GM19035 (cell line): ENCODE results near the gene FBXL15.

Experiments
- ATAC-seq: cut with Tn5 transposase; IDR thresholded peaks from one replicate; pipeline ENCODE4 v1.9.1; 2021; ENCODE audit not compliant: unreplicated experiment

The FBXL15 gene

DNA sequence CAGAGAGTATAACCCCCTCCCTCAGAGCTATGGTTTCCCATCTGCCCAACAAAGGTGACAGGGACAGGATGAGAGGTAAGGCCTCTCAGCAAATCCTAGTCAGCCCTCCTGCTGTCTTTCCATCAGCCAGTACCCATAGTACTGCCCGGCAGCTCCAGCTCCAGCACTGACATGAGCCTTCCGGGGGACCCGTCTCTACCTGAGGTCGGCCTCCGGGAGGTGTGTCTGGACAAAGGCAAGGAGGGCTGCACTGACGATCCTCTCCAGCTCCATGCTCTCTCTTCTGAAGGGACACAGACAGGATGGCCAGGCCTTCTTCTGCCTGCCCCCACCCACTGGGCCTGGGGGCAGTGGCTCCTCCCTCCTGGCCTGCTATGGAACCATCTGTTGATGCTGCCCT lies 4.3 kb downstream of the FBXL15 start:
- ATAC-seq: no peak

DNA sequence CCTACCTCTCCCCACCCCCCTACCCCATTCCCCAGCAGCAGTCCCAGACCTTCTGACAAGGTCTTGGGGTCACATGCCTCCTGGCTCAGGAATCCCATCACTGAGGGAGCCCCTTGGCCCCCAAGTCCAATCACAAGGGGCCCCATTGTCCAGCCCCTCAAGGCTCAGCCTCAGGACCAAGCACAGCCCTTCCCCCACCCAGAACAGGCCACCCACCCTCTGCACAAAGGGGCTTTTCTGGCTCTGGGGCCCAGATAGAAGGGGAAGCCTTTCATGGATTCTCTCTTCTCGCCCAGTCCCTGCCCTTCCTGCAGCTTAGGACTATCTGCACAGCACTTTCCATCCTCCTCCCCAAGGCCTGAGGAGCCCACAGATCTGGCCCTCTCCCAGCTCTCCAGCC lies 4.8 kb downstream of the FBXL15 start:
- ATAC-seq: no peak

DNA sequence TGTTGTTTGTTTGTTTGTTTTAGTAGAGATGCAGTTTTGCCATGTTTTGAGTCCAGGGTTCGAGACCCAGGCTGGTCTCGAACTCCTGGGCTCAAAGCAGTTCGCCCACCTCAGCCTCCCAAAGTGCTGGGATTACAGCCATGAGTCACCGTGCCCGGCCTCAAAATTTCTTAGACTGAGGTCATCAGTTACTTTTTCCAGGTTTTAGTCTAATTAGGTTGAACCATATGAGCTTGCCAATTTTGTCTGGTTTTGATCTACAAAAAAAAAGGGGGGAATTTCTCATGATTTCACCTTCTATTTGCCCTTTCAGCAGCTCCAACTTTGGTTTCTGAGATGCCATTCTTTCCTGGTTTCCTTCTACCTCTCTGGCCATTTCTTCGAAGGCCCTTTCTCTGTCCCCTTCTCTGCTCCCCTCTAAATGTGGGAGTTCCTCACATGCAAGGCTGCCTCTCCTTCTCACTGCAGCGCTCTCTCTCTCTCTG lies 6.2 kb downstream of the FBXL15 start:
- no peak for ATAC-seq

DNA sequence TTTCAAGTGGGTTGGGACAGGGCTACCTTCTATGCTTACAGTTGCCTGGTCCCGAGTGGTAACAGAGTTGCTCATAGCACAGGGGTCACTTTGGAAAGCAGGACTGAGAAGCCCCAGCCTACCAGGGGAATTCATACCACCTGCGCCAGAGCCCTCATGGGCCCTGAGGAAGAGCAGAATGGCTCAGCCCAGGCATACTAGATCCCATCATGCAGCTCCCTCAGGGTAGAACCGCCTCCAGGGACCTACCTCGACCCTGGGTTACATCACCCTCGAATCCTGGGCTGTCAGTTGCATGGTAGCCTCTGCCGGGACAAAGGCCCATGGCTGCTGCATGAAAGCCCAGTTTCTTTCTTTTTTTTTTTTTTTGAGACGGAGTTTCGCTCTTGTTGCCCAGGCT lies 8.8 kb downstream of the FBXL15 start:
- no peak for ATAC-seq

DNA sequence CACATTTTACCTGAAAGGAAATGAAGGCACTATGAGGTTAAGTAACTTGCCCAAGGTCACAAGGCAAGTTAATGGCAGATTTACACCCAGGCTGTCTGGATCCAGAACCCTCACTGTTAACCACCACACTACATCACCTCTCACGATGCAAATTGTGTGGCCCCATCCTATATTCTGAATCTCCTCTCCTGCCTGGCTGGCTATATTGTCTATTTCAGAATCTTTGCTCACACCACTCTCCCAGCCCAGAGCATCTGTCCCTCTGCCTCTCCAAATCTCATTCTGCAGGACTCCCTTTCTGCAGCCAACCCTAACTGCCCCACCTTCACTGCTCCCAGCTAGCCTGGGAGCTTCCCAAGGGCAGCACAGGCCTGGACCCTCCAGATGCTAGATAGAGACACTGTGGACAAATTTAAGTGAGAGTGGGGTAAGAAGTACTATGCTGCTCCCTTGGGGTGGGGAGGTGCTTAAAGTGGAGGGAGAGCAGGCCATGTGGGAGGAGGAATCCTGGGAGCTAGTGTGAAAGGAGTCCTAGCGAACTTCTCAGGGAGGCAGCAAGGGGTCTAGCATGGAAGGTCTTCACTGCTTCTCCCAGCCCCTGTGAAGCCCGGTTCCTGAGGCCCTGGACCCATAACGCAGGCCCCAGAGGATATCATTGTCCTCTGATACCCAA lies 11.0 kb downstream of the FBXL15 start:
- no peak for ATAC-seq

DNA sequence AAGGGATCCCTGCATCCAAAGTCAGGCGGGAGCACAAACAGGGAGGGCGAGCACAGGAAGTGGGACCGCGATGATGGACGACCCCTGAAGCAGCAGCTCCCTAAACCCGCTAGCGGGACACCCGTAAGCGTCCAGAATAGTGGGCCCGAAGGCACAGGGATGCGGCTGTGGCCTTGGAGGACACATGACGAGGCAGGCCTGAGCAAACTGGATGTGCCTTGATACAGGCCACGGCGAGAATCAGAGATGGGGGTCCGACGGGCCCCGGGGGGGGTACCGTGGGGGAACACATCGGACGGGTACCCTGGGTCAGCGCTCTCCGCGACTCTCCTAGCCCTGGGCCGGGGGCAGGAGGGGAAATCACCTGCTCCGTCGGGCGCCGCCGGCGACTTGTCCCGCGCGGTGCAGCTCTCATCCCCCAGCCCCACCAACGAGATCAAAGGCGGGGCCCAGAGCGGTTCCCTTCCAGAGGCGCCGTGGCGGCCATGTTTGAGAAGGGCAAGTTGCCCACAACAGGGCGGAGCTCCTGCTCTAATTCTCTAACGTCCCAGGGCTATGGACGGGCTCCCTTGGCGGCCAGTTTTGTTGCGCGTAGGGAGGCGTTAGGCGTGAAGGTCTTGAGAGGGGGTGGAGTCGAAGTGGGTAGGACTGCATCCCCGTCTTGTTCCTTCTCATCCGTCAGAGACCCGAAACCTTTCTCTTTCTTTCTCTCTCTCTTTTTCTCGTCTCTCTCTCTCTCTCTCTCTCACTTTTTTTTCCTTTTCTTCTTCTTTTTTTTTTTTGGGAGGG lies 11.7 kb downstream of the FBXL15 start, which contains the start of gene CUEDC2:
TSS of gene CUEDC2 (minus strand) at position 413 of the 789 bp plus-strand sequence. CDS start 7,386 bp downstream, outside the sequence.
- peak; percentile 94 for ATAC-seq

DNA sequence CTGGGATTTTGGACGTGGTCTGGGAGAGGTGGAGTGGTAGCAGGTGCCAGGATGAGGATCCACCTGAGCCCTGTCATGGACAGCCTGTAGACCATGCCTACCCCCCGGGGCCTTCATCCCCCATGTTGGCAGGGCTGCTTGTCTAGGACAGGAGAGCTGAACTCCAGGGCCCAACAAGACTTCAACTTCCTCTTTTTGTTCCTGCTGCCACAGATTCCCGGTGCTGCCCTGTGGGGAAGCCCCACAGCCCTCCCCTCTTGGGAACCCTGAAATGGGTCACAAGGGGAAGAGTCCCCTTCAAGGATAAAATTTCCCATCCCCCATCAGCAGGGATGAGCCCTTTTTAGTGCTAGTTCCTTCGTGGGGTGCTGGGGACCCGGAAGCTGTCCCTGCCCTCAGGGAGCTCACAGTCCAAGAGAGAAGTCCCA lies 13.0 kb downstream of the FBXL15 start:
- ATAC-seq: no peak

DNA sequence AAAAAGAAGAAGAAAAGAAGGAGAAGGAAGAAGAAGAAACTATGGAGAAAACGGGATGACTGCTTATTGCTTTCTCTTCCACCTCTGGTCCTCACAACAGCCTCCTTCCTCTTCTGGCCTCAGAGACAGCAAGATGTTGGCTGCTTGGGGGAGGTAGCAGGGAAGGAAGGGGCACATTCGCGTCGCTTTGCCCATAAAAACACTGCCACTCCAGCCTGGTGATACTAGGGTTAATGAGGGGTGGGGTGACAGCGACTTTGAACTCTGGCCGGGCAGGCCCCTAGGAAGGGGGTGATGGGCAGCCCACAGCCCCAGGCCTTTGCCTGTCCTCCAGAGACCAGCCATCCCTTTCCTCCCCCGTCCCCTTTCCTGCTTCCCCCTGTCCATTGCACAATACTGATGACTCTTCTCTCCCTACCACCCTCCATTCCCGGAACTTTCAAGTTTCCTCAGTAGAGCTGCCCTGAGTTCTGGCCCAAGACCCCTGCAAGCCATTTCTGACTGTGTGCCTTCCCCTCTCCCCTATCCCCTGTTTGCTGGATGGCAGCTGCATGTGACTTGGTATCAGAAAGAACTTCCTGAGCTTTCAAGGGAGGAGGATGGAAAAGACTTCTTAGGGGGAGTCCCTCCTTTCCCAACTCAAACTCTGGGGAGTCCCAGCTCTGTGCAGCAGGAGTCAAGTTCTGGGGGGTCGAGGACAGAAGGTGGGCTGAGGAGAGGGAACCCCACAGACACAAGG lies 13.9 kb downstream of the FBXL15 start:
- ATAC-seq: no peak

DNA sequence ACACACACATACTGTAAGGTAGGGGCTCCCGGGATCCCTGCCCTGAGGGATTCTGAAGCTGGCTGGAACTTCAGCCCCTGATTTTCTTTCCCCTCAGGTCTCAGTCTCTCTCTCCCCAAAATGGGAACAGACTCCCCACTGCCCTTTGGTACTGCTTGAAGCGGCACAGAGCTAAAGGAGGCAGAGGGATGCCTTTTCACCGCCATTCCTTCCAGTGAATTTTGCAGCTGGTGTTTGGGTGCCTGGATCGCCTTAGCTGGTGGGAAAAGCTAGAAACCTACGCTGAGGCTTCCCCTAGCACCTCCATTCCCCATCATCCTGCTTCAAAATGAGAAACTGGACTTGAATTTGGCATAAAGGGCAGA lies 14.5 kb downstream of the FBXL15 start:
- ATAC-seq: no peak

DNA sequence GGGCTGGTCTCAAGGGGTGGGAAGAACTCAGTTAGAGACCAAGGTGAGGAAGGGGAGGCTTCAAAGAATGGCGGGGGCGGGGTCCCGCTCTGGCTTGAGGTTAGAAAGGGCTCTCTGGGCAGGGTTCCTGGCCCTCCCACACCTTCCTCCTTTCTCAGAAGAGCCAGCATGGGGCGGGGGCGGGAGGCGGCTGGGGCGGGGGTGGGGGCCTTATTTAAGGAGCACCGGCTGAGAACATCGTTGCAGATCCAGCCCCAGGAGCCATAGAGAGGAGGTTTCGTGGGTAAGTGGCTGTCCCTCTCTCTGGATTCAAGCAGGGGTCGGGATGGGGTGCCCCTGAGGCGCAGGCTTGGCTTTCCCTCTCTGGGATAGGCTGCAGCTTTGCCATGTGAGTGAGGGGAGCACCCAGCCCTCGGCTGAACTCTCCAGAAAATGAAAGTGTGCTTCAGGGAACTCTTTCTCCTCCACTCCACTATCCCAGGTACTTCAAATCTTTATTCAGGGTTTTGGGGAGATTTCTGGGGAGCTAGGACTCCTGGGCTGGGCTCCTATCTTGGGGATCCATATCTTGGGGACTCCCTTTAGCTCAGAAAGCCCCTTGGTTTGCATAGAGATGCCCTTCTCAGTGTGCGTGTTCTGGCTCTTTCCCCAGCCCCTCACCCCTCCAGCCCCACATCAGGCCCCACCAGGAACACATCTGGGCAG lies 15.0 kb downstream of the FBXL15 start:
- no peak for ATAC-seq

DNA sequence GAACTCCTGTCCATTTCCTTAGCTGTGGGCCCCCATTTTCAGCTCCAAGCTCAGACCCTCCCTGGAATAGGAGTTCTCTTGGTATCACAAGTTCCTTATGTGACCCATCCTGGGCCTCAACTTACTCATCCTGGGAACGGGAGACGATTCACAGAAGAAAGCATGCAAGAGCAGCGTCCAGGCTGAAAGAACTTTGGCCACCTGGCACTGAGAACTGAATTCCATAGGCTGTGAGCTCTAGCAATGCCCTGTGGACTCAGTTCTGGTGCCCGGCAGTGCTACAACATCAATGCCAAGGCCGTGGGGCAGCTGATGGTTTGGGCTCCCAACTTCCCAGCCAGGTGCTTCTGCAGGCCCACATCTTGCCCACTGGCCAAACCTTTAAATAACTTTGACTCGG lies 15.7 kb downstream of the FBXL15 start:
- ATAC-seq: no peak

DNA sequence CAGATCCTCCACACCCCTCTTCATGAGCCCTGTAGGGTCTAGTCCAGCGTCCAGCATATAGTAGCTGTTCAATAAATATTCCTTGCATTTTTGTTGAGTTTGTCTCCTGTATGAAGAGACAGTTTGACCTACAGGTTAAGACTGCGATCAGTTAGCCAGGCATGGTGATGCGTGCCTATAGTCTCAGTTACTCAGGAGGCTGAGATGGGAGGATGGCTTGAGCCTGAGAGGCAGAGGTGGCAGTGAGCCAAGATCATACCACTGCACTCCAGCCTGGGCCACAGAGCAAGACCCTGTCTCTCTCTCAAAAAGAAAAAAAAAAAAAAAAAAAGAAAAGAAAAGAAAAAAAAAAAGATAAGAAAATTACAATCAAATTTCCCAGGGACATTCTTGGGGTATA lies 16.9 kb downstream of the FBXL15 start:
- no peak for ATAC-seq

DNA sequence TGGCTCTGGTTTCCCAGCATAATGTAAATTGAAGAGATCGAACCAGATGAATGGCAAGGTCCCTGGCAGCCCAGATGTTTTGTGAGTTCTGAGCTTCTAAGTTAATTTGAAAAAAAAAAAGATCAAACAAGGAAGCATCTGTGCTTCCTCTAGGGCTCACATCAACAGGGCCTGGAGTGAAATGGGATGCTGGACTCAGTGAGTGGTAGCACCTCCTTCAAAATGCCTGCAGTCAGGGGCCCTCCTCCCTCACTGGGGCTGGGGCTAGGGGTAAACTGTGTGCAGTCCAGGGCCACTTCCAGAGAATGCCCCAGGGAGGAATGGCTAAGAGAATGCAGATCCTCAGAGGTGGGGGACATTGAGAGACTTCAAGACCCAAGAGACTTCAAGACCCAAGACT lies 17.7 kb downstream of the FBXL15 start:
- ATAC-seq: no peak

DNA sequence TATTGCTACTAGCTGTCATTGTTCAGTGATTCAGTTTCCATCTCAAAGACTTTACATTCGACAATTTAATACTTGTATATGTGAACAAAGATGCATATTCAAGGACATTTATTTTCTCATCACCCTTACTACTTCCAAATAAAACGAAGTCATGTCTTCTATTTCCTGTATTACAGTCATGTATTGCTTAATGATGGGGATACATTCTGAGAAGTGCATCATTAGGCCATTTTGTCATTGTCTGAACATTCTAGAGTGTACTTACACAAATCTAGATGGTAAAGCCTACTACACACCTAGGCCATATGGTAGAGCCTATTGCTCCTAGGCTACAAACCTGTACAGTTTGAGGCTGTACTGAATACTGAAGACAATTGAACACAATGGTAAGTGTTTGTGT lies 24.2 kb downstream of the FBXL15 start:
- ATAC-seq: no peak

DNA sequence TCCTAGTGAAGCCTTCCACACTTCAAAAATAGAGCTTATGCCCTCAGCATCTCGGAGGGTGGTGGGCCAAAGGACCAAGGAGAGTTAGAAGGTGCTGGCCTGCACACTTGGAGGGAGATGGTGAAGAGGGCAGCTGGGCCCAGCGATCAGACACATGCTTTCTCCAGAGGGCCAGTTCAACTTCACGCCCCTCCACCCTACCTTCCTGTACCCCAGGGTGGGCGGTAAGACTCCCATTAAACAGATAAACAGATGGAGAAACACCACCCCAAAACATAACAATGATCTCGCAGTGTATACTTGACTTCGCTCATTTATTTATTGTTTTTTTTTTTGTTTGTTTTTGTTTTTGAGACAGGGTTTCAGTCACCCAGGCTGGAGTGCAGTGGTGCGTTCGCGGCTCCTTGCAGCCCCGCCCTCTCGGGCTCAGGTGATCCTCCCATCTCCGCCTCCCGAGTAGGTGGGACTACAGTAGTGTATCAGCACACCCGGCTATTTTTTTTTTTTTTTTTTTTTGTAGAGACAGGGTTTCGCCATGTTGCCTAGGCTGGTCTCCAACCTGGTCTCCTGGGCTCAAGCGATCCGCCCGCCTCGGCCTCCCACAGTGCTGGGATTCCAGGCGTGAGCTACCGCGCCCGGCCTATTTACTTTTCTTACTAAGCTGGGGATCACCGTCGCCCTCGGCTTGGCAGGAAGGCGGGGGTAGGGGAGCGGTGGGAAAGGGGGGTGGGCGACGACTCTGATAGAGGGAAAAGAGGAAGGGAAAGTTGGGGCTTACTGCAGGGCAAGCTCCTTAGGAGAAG lies 28.9 kb downstream of the FBXL15 start:
- ATAC-seq: peak; percentile 42

DNA sequence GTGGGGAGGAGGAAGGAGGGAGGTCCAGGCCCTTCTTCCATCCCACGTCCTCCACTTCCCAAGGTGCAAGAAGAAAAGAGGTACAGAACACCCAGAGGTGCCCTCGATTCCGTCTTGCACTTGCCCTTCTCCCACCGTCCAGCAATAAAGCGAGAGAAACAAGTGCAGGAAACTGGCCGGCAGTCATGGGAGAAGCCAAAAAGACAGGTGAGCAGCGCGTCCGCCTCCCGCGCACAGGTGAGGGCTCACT lies 29.4 kb downstream of the FBXL15 start:
- peak; percentile 8 for ATAC-seq

DNA sequence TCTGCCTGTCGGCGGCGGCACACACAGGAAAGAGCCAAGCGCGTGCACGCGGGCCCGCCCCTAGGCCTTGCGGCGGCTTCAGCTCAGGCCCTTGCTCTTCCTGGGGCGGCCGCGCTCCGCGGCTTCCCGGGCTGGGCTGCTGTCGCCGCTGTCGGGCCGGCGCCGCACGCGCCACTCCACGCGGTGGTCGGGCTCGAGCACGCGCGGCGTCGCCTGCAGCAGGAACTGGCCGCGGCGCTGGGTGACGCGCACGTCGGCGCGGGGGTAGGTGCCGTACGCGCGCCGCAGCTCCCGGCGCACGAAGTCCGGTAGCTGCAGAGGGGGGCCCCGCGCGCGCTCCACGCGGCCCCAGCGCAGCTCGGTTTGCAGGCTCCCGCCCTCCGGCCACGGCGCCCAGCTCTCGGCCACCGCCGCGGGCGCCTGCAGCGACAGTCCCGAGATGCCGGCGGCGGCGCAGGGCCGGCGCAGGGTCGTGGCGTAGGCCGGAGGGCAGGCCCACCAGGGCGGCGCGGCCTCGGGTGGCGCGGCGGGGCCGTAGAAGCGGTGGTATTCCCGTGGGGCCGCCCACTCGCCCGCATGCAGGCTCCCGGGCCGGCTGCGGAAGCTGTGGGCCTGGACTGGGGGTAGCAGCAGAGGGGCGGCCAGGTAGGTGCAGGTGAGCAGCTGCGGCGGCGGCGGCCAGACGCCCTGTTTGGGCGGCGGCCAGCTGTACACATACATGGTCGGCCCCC lies 29.9 kb downstream of the FBXL15 start:
- peak; percentile 70 for ATAC-seq

DNA sequence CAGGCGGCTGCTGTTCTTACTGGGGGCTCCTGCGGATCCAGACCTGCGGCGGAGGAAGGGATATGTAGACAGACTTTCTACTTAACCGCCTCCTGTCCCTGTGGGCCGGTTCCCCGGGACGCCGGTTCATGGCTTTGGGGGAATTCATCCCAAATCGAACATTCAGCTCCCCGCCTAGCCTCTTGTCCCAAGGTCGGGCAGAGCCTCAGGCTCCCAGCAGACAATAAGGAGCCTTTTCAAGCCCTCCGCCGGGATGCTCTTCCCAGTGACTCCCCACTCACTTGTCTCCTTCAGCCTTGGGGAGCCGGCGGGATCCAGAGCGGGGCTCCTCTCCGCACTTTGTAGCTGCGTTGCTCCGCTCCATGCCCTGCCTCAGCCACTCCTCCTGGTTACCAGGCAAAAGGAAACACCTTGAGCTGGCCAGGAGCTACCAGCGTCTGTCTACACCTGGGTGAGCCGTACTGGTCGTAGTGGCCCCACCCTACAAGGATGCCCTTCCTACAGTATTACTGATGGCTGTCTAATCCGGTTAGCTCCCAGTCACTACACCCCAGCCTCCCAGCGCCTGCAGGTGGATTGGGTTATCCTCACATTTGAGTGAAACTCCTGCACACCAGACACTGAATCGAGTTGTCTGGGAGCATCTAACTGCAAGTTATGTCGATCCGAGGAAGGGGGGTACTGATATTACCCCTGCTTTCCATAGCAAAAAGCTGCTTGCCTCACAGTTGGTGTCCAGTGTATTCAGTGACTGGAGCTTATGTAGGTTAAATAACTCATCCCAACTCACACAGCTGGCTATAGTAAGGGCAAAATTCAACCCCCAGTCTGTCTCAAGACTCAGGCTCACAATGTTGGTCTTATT lies 30.7 kb downstream of the FBXL15 start, which contains the start of gene C10orf95:
TSS of gene C10orf95 (minus strand) at position 439 of the 865 bp plus-strand sequence. CDS start 450 bp downstream, outside the sequence.
- no peak for ATAC-seq
